Stimulated activated CD4-positive, alpha-beta T cell treated with anti-CD3 and anti-CD28 coated beads, Interleukin-1b, Interleukin-23, amount 100 ng/mL, for 1 hour (primary cell): ENCODE data around the gene IFI16.
"Not testable (repeated sequence)": the region's sequence is repeated elsewhere in the genome, so short reads cannot be mapped to it uniquely, and the experiment has no call there.

Source experiments
- DNase-seq, 2 donors: peaks; one replicate each; pipeline ENCODE4 v3.0.0-alpha.2; 2020; ENCODE audit warnings: low read depth in 2 of 2

The IFI16 gene

GRCh38 chr1:159007726-159008125 is 2.0 kb upstream of the IFI16 start:
- no peak for DNase-seq

GRCh38 chr1:159008744-159009188 is 941 bp upstream of the IFI16 start:
- DNase-seq = peak in 1 of 2 donors; percentile 11

- DNase-seq = no peak
Measured at GRCh38 chr1:159009287-159009686, 420 bp upstream of the IFI16 start.

- no peak for DNase-seq
Measured at GRCh38 chr1:159010391-159010790, 684 bp downstream of the IFI16 start.

GRCh38 chr1:159011001-159011400 is 1.3 kb downstream of the IFI16 start:
- not testable (repeated sequence) for DNase-seq

GRCh38 chr1:159011751-159012150 is 2.0 kb downstream of the IFI16 start:
- DNase-seq = no peak

- DNase-seq = peak in 1 of 2 donors; percentile 7
Measured at GRCh38 chr1:159012495-159012894, 2.8 kb downstream of the IFI16 start.

- no peak for DNase-seq
Measured at GRCh38 chr1:159014003-159014571, 4.4 kb downstream of the IFI16 start.

- no peak for DNase-seq
Measured at GRCh38 chr1:159014851-159015250, 5.1 kb downstream of the IFI16 start.

- peak in 1 of 2 donors; percentile 15 for DNase-seq
Measured at GRCh38 chr1:159015440-159015909, 5.8 kb downstream of the IFI16 start.

GRCh38 chr1:159023723-159024122 is 14.0 kb downstream of the IFI16 start:
- DNase-seq = no peak

GRCh38 chr1:159025043-159025442 is 15.3 kb downstream of the IFI16 start:
- DNase-seq = no peak

- DNase-seq = not testable (repeated sequence)
Measured at GRCh38 chr1:159026841-159027240, 17.1 kb downstream of the IFI16 start.

GRCh38 chr1:159030311-159030710 is 20.6 kb downstream of the IFI16 start:
- DNase-seq = no peak

- DNase-seq = no peak
Measured at GRCh38 chr1:159030877-159031447, 21.3 kb downstream of the IFI16 start.

- no peak for DNase-seq
Measured at GRCh38 chr1:159040206-159040605, 30.5 kb downstream of the IFI16 start.

GRCh38 chr1:159040893-159041724 is 31.4 kb downstream of the IFI16 start:
- no peak for DNase-seq

- not testable (repeated sequence) for DNase-seq
Measured at GRCh38 chr1:159046486-159046885, 36.8 kb downstream of the IFI16 start.

- no peak for DNase-seq
Measured at GRCh38 chr1:159051436-159051835, 41.7 kb downstream of the IFI16 start.

- no peak for DNase-seq
Measured at GRCh38 chr1:159054427-159054826, 44.7 kb downstream of the IFI16 start.

GRCh38 chr1:159055181-159055641 is 45.5 kb downstream of the IFI16 start:
- no peak for DNase-seq

- DNase-seq = no peak
Measured at GRCh38 chr1:159056069-159056698, 46.5 kb downstream of the IFI16 start.
